Spleen (tissue), 7 donors: Measurements from ENCODE around the gene PTAFR.

Source experiments
- CTCF ChIP-seq, 11 experiments: fragments of 200-600 bp in 7 of 11; fragments of 450-650 bp in 4 of 11; sonication (generic) in 4 of 11; IDR thresholded peaks in 8 of 11; conservative IDR thresholded peaks in 3 of 11; 1 replicate in 7 of 11; 2 replicates in 4 of 11; pipeline versions ENCODE4 v1.4.0 to v1.8.0; 2016 to 2021; ENCODE audit warnings: antibody characterized with exemption in 11 of 11, inconsistent platforms in 4 of 11, mild to moderate bottlenecking in 1 of 11
- POLR2A ChIP-seq, 3 donors: fragments of 450-650 bp; IDR thresholded peaks; one replicate each; pipeline ENCODE4 v1.5.1; 2017; ENCODE audit warnings: antibody characterized with exemption in 3 of 3, mild to moderate bottlenecking in 1 of 3
- donor health status: DM: no; HTN: no; CAD: no; lungs with moderate emphysema.
- donor health status: DM: no; HTN: no; CAD: no.
- donor health status: DM: no; HTN: no; CAD: no.

GRCh38 chr1:28139025-28139712 is 37.3 kb downstream of the PTAFR start:
- no peak for TF ChIP-seq CTCF (IDR thresholded peaks at IDR 0.05 in 8 of 11, conservative IDR thresholded peaks at IDR 0.05 in 3 of 11)
- no peak for TF ChIP-seq POLR2A (IDR thresholded peaks at IDR 0.05)
